Endothelial cell of umbilical vein (primary cell): Measurements from ENCODE around the gene SOCS3. TPM values are rescaled to one million over a fixed set of nuclear protein-coding genes. Genes with fewer than 3 reads are reported as not detected.
A peak's percentile ranks its signal among the peaks of the same experiment; 100 is the strongest.

Source experiments
- BruUV-seq: library from RNA; stranded (reverse); fragments of 400-500 nt; replicated peaks from 2 replicates; lab custom pipeline; 2021; lab: Mats Ljungman, UMichigan
- CTCF ChIA-PET: fragments of 300-600, 350-600 bp; sonication (Branson Sonifier 250); formaldehyde crosslinking; loops from one replicate; lab custom pipeline; 2021; ENCODE audit warnings: antibody characterized with exemption, inconsistent platforms; lab: Charles Lee
- POLR2A ChIA-PET: fragments of 300-600, 350-600 bp; sonication (Branson Sonifier 250); formaldehyde crosslinking; loops from one replicate; lab custom pipeline; 2021; ENCODE audit warnings: antibody characterized with exemption, inconsistent platforms; lab: Charles Lee
- DNase-seq: peaks from one replicate; pipeline ENCODE4 v3.0.0-alpha.2; 2011; ENCODE audit warnings: low read depth, low spot score
- FAIRE-seq: peaks from 2 replicates; lab custom pipeline; 2011; peaks lifted over from hg19 to GRCh38; lab: Jason Lieb, UNC
- H2AFZ ChIP-seq: 2 replicates; pipeline ENCODE4 v1.6.0; 2012; ENCODE audit warnings: low read depth, low read length, control low read depth, inconsistent platforms
- H3K27ac ChIP-seq: 2 replicates; pipeline ENCODE4 v1.5.1; 2011; ENCODE audit warnings: low read depth, mild to moderate bottlenecking, control low read depth, low read length, moderate library complexity; ENCODE audit not compliant: insufficient read depth
- H3K27me3 ChIP-seq, 2 experiments: 2 replicates each; pipeline versions ENCODE4 v1.6.0 to v1.6.1; 2011; ENCODE audit warnings: low read length in 2 of 2, mixed read lengths in 1 of 2; ENCODE audit not compliant: control insufficient read depth in 2 of 2, insufficient read depth in 2 of 2
- H3K36me3 ChIP-seq, 2 experiments: 2 replicates in 1 of 2; 3 replicates in 1 of 2; pipeline ENCODE4 v1.5.1; 2011; ENCODE audit warnings: low read length in 2 of 2, mild to moderate bottlenecking in 1 of 2, moderate library complexity in 1 of 2; ENCODE audit not compliant: control insufficient read depth in 2 of 2, insufficient read depth in 2 of 2; ENCODE audit errors: extremely low read depth in 1 of 2
- H3K4me1 ChIP-seq: 3 replicates; pipeline ENCODE4 v1.5.1; 2011; ENCODE audit warnings: mild to moderate bottlenecking, low read length; ENCODE audit not compliant: control insufficient read depth, insufficient read depth; ENCODE audit errors: extremely low read depth
- H3K4me2 ChIP-seq: 2 replicates; pipeline ENCODE4 v1.6.1; 2011; ENCODE audit warnings: low read length, control low read depth, mixed read lengths; ENCODE audit not compliant: insufficient read depth
- H3K4me3 ChIP-seq, 3 experiments: fragments of 200-600 bp in 1 of 3; sonication (generic), shearing (Covaris generic) in 1 of 3; replicated peaks in 1 of 3; 2 replicates each; pipeline ENCODE4 v1.5.1; 2011 to 2016; ENCODE audit warnings: control low read depth in 3 of 3, low read length in 3 of 3, mild to moderate bottlenecking in 2 of 3, inconsistent platforms in 1 of 3, low read depth in 1 of 3, moderate library complexity in 1 of 3; ENCODE audit not compliant: insufficient read depth in 1 of 3
- H3K79me2 ChIP-seq: 2 replicates; pipeline ENCODE4 v1.6.0; 2012; ENCODE audit warnings: low read length, inconsistent platforms; ENCODE audit not compliant: control insufficient read depth, insufficient read depth
- H3K9ac ChIP-seq: replicated peaks from 2 replicates; pipeline ENCODE3; 2011; ENCODE audit warnings: low read length, control low read depth; ENCODE audit not compliant: insufficient read depth; ENCODE audit errors: extremely low read depth
- H3K9me1 ChIP-seq: replicated peaks from 3 replicates; pipeline ENCODE4 v1.6.0; 2011; ENCODE audit warnings: mild to moderate bottlenecking, low read length; ENCODE audit not compliant: control insufficient read depth, insufficient read depth; ENCODE audit errors: extremely low read depth
- H3K9me3 ChIP-seq: replicated peaks from 2 replicates; pipeline ENCODE4 v1.5.1; 2012; ENCODE audit warnings: low read length, inconsistent platforms; ENCODE audit not compliant: control insufficient read depth, insufficient read depth
- H4K20me1 ChIP-seq: replicated peaks from 2 replicates; pipeline ENCODE3; 2011; ENCODE audit warnings: mild to moderate bottlenecking, low read length; ENCODE audit not compliant: control insufficient read depth, insufficient read depth; ENCODE audit errors: extremely low read depth
- EZH2 ChIP-seq: IDR thresholded peaks from 2 replicates; pipeline ENCODE4 v1.6.1; 2012; ENCODE audit warnings: borderline replicate concordance, low read depth, mild to moderate bottlenecking, moderate library complexity, low read length, inconsistent platforms; ENCODE audit not compliant: severe bottlenecking
- FOS ChIP-seq: IDR thresholded peaks from 2 replicates; pipeline ENCODE4 v1.6.1; 2011; ENCODE audit warnings: mild to moderate bottlenecking, low read length, moderate library complexity, borderline replicate concordance; ENCODE audit not compliant: insufficient read depth
- GATA2 ChIP-seq: IDR thresholded peaks from 2 replicates; pipeline ENCODE4 v1.7.0; 2011; ENCODE audit warnings: low read depth, mild to moderate bottlenecking, moderate library complexity, mixed read lengths, low read length; ENCODE audit not compliant: insufficient read length, insufficient read depth
- JUN ChIP-seq: IDR thresholded peaks from 2 replicates; pipeline ENCODE4 v1.6.1; 2011; ENCODE audit warnings: borderline replicate concordance, low read depth; ENCODE audit not compliant: insufficient read length, insufficient read depth
- MAX ChIP-seq: IDR thresholded peaks from 2 replicates; pipeline ENCODE4 v1.6.1; 2011; ENCODE audit not compliant: insufficient read depth, insufficient read length
- MYC ChIP-seq: IDR thresholded peaks from one replicate; pipeline ENCODE4 v1.6.1; 2011; ENCODE audit warnings: mild to moderate bottlenecking, low read depth, low read length
- POLR2A ChIP-seq: IDR thresholded peaks from 2 replicates; pipeline ENCODE4 v1.6.1; 2012; ENCODE audit warnings: low read depth, mild to moderate bottlenecking, control low read depth, low read length
- POLR2AphosphoS5 ChIP-seq: IDR thresholded peaks from 2 replicates; pipeline ENCODE4 v1.6.1; 2012; ENCODE audit warnings: low read depth, mild to moderate bottlenecking, control low read depth, low read length, moderate library complexity; ENCODE audit not compliant: insufficient read depth
- dilution Hi-C: fragments of 300-500 bp; cut with MboI; formaldehyde crosslinking; loops from one replicate; pipeline ENCODE4 v1.15.0; 2019; ENCODE audit warnings: low sequenced_read_pairs; ENCODE audit not compliant: extremely low pct_ligation_motif_present
- intact Hi-C: fragments of 100-400 bp; cut with micrococcal nuclease; formaldehyde crosslinking; loops from one replicate; pipeline ENCODE4 v1.10.0; 2022
- polyA plus RNA-seq, 4 experiments: library from polyadenylated mRNA; depleted of rRNA in 3 of 4; stranded (reverse) in 3 of 4; unstranded in 1 of 4; fragments of >200 nt; gene quantifications; 2 replicates each; pipeline versions ENCODE4 v1.2.1 to v1.2.3, GENCODE V29; 2011 to 2012; ENCODE audit warnings: missing spikeins in 1 of 4
- total RNA-seq: library from RNA; stranded (reverse); gene quantifications from 2 replicates; pipeline ENCODE4 v1.2.3, GENCODE V29; 2021
- TF ChIP-seq, protein P1 (sequence below), 2 donors: IDR thresholded peaks; 1 replicate in 1 of 2; 2 replicates in 1 of 2; pipeline ENCODE4 v1.5.1; 2011; ENCODE audit warnings: low read length in 2 of 2, mild to moderate bottlenecking in 2 of 2, moderate library complexity in 2 of 2, control low read depth in 1 of 2, inconsistent platforms in 1 of 2, low read depth in 1 of 2; ENCODE audit not compliant: insufficient read depth in 1 of 2; ENCODE audit errors: extremely low read depth in 1 of 2

The SOCS3 gene
- total and polyA plus RNA-seq, 2 donors (not counting 3 experiments of a cell fraction or from before 2014, with no cell fraction given), result 6.2 to 14.3 TPM

DNA sequence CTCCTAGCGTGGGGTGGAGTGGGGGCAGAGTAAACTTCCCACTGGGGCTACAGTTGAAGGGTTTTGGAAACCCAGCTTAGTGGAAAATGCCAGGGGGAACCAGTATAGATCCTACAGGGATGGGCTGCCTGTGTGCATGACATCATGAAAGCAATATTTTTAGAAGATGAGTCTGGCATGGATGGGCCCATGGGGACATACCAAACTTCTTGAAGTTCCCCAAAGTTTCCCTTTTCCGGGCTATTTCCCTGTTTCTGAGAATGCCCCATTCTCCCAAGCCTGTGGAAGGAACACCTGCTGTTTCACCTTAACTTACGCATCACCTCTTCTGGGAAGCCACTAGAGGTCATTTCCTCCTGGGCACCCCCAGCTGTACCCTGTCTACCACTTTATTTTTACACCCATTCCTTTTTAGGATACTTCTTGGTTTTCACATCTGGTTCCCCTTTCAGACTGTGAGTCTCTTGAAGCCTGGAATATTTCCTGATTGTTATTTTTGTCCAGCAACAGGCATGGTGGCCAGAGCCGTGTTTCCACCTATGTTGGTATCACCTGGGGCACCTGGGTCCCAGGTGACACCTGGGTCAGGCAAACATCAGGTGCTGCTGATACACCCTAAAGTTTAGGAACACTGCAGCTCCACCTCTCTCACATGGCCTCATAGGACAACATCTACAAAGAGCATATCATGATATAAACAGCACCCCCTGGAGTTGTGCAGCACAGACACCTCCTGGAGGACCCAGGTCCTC, 9.8 kb downstream of the SOCS3 start:
- intact Hi-C loops, result no loop called here
- FAIRE-seq, result peak; percentile 21
- H3K4me1 ChIP-seq, result peaks cover 32% of the 10 kb centered on the region

More for the DNA sequence above, 9.8 kb downstream of the SOCS3 start:
- BruUV-seq, result no TSS peak
- Histone ChIP-seq H3K27ac (no peak overlapping the region), H3K79me2 (no peaks in the 10 kb centered on the region), H3K4me3 (no peak overlapping the region), H2AFZ (no peak overlapping the region), H3K4me2 (no peak overlapping the region), H4K20me1 (no peaks in the 10 kb centered on the region), H3K9me3 (no peaks in the 10 kb centered on the region), H3K9me1 (no peaks in the 10 kb centered on the region), H3K36me3 (no peaks in the 10 kb centered on the region), H3K27me3 (no peaks in the 10 kb centered on the region), H3K9ac (no peak overlapping the region)
- POLR2A ChIA-PET, result interaction anchor here (0.6 kb wide), 1 partner anchor 41 kb away, joined by 3 read pairs; no protein-coding TSS in a partner anchor
- DNase-seq, result no peak
- TF ChIP-seq JUN (no peak), FOS (no peak), MAX (no peak), EZH2 (no peak), POLR2AphosphoS5 (no peak), GATA2 (no peak), POLR2A (no peak), MYC (no peak)
- TF ChIP-seq, protein P1, sequence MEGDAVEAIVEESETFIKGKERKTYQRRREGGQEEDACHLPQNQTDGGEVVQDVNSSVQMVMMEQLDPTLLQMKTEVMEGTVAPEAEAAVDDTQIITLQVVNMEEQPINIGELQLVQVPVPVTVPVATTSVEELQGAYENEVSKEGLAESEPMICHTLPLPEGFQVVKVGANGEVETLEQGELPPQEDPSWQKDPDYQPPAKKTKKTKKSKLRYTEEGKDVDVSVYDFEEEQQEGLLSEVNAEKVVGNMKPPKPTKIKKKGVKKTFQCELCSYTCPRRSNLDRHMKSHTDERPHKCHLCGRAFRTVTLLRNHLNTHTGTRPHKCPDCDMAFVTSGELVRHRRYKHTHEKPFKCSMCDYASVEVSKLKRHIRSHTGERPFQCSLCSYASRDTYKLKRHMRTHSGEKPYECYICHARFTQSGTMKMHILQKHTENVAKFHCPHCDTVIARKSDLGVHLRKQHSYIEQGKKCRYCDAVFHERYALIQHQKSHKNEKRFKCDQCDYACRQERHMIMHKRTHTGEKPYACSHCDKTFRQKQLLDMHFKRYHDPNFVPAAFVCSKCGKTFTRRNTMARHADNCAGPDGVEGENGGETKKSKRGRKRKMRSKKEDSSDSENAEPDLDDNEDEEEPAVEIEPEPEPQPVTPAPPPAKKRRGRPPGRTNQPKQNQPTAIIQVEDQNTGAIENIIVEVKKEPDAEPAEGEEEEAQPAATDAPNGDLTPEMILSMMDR (IDR thresholded peaks at IDR 0.05; ENCODE audit: extremely low read depth in 1 of 2, insufficient read depth in 1 of 2, low read depth in 1 of 2, low read length in 2 of 2), result no peak
- dilution Hi-C loops, result no loop called here
- CTCF ChIA-PET, result no interaction called here
